ENCODE results near the gene ZNF668. TPM values are rescaled to one million over a fixed set of nuclear protein-coding genes. Genes with fewer than 3 reads are reported as not detected.

ZNF668 gene
- total and polyA plus RNA-seq, 2 experiments from 2014 or later: 6.2 to 13.1 TPM

DNA sequence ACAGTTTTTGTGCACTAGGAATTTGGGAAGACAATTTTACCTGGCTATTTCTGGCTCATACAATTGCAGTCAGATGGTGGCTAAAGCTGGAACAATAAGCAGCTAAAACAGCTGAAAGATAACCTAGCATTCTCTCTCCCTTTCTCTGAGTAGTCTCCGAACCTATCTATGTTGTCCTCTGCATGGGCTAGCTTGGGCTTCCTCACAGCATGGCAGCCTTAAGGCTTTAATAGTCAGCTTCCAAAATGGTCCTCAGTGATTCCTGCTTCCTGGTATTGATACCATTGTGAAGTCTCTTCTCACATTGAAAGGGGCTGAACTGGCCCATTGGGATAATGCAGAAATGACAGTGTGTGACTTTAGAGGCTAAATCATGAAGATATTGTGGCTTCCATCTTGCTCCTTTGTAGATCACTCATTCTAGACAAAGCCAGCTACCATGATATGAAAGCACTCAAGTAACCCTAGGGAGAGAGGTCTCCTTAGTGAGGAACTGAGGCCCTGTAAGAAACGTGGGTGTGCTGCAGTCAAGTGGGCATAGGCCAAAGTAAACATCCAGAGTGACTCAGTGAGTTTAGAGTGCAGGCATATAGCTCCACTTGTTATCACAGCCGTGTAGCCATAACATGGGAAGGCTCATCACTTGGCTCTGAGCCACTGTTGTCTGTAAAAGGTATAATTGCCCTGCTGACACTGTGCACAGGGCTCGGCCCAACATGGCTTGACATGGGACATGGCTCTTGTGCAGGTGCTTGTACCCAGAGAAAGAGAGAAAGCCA is 26.0 kb upstream of the ZNF668 start (continued):
- TF ChIP-seq ZNF462 (CRISPR knock-in tag; IDR thresholded peaks at IDR 0.05) (no peak), EZH2phosphoT487 (IDR thresholded peaks at IDR 0.05; ENCODE audit: unreplicated experiment) (no peak), REST (IDR thresholded peaks at IDR 0.05; ENCODE audit: unreplicated experiment) (no peak), EZH2 (IDR thresholded peaks at IDR 0.05; ENCODE audit: low read depth, unreplicated experiment) (no peak), STAT1 (IDR thresholded peaks at IDR 0.05; ENCODE audit: unreplicated experiment) (no peak), POLR2AphosphoS5 (IDR thresholded peaks at IDR 0.05; ENCODE audit: low read depth) (no peak), JUNB (IDR thresholded peaks at IDR 0.05; ENCODE audit: unreplicated experiment) (no peak), ZNF331 (CRISPR knock-in tag; IDR thresholded peaks at IDR 0.05; ENCODE audit: low read depth) (no peak)
